Left lung (tissue), 10 donors: ENCODE results near the gene KCTD5. TPM values are rescaled to one million over a fixed set of nuclear protein-coding genes. Genes with fewer than 3 reads are reported as not detected.

ENCODE experiments used
- ATAC-seq: fragments of 200-7000 bp; cut with Tn5 transposase; one replicate; pipeline ENCODE4 v1.9.1; 2020; ENCODE audit warnings: moderate library complexity
- DNase-seq, 4 donors: peaks; one replicate each; pipeline ENCODE4 v3.0.0-alpha.2; 2013 to 2020
- H3K27ac ChIP-seq, 2 donors: fragments of 200-600 bp; sonication (generic) in 1 of 2; one replicate each; pipeline versions ENCODE4 v1.5.0 to v1.8.0; 2020 to 2021
- H3K27me3 ChIP-seq, 2 donors: fragments of 200-600 bp; sonication (generic) in 1 of 2; one replicate each; pipeline versions ENCODE4 v1.5.0 to v1.8.0; 2020 to 2021
- H3K36me3 ChIP-seq, 2 donors: fragments of 200-600 bp; sonication (generic) in 1 of 2; one replicate each; pipeline versions ENCODE4 v1.5.0 to v1.8.0; 2020 to 2021
- H3K4me1 ChIP-seq, 2 donors: fragments of 200-600 bp; one replicate each; pipeline ENCODE4 v1.8.0; 2021
- H3K4me3 ChIP-seq, 2 donors: fragments of 200-600 bp; sonication (generic) in 1 of 2; one replicate each; pipeline versions ENCODE4 v1.5.0 to v1.8.0; 2020 to 2021; ENCODE audit warnings: mild to moderate bottlenecking in 1 of 2
- H3K9me3 ChIP-seq, 2 donors: fragments of 200-600 bp; sonication (generic) in 1 of 2; one replicate each; pipeline versions ENCODE4 v1.5.0 to v1.8.0; 2020 to 2021
- intact Hi-C, 2 donors: fragments of 100-400 bp; cut with DNase I; formaldehyde crosslinking; loops; one replicate each; pipeline versions ENCODE4 v1.11.2 to v1.14.2; 2022
- polyA plus RNA-seq, 6 donors: library from polyadenylated mRNA; unstranded; fragments of 120-200 nt; gene quantifications; one replicate each; pipeline ENCODE4 v1.2.1, GENCODE V29; 2013; ENCODE audit not compliant: insufficient read length in 6 of 6
- total RNA-seq, 2 donors: library from RNA; stranded (reverse); fragmentation: NEBNext Ultra II Directional; extraction: Animal tissue kit (Norgen Biotek cat#: 25700); gene quantifications; one replicate each; pipeline ENCODE4 v1.2.1, GENCODE V29; 2021
- TF ChIP-seq, protein P1 (sequence below), 2 donors: fragments of 200-600 bp; sonication (generic) in 1 of 2; IDR thresholded peaks; one replicate each; pipeline versions ENCODE4 v1.5.0 to v1.8.0; 2021; ENCODE audit warnings: antibody characterized with exemption in 2 of 2
- donor health status: DM: no; HTN: yes; CAD: no.
- donor health status: DM: no; HTN: no; CAD: no.

KCTD5 gene
- total and polyA plus RNA-seq, 8 donors: 18.4 to 28.3 (median 21.4) TPM

DNA sequence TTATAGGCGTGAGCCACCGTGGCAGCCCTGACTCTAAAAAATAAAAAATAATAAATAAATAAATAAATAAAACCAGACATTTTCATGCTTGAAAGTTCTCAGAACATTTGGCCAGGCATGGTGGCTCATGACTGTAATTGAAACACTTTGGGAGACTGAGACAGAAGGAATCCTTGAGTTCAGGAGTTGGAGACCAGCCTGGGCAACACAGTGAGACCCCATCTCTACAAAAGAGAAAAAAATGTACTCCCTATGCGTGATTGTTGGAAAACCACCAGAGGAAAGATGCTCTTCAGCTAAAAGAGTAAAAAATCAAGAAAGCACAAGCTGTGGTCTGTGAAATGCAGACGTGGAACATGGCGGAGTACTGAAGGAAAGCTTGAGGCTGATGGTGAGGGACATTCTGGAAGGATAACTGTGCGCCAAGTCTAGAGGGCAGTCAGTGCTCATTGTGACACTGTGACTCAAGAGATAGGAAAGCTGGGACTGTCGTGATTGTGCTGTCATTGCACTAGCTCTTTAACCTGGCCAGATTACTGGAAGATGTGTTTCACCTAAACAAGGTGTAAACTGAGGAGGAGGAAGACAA is 41.9 kb downstream of the KCTD5 start:
- DNase-seq (no peak), ATAC-seq (no peak)
- Histone ChIP-seq H3K4me1 (peaks cover 0 to 19% of the 10 kb centered on the region in 2 donors), H3K27ac (no peak overlapping the region), H3K27me3 (peaks cover 0 to 10% of the 10 kb centered on the region in 2 donors), H3K36me3 (no peaks in the 10 kb centered on the region), H3K4me3 (no peak overlapping the region), H3K9me3 (no peaks in the 10 kb centered on the region)
- intact Hi-C loops: no loop called here
- TF ChIP-seq, protein P1, sequence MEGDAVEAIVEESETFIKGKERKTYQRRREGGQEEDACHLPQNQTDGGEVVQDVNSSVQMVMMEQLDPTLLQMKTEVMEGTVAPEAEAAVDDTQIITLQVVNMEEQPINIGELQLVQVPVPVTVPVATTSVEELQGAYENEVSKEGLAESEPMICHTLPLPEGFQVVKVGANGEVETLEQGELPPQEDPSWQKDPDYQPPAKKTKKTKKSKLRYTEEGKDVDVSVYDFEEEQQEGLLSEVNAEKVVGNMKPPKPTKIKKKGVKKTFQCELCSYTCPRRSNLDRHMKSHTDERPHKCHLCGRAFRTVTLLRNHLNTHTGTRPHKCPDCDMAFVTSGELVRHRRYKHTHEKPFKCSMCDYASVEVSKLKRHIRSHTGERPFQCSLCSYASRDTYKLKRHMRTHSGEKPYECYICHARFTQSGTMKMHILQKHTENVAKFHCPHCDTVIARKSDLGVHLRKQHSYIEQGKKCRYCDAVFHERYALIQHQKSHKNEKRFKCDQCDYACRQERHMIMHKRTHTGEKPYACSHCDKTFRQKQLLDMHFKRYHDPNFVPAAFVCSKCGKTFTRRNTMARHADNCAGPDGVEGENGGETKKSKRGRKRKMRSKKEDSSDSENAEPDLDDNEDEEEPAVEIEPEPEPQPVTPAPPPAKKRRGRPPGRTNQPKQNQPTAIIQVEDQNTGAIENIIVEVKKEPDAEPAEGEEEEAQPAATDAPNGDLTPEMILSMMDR (IDR thresholded peaks at IDR 0.05): no peak

DNA sequence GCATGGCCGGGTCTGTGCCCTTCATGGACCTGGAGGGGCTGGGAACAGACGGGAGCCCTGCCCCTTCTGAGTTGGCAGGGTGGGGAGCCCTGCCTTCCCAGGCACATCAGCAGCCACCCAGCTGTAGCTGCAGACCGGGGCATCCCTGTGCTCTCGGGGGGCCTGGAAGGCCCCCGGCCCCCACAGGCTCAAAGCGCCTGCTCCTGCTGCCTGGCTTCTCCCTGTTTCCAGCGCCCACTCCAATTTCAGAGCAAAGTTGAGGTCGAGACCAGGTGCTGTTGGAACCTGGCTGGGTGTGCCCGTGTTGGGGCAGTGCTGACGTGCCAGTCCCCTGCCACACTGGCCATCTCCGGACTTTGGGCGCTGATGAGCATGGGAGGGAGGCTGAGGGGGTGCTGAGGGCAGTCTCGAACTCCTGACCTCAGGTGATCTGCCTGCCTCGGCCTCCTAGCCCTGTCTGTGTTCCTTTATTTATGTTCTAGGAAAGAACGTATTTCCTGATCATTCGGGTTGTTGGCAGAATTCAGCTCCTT is 42.6 kb downstream of the KCTD5 start:
- DNase-seq: no peak
- Histone ChIP-seq H3K27me3 (peaks cover 0 to 10% of the 10 kb centered on the region in 2 donors), H3K36me3 (no peaks in the 10 kb centered on the region), H3K27ac (no peak overlapping the region), H3K4me3 (no peak overlapping the region), H3K9me3 (no peaks in the 10 kb centered on the region), H3K4me1 (peaks cover 0 to 12% of the 10 kb centered on the region in 2 donors)
- TF ChIP-seq, protein P1 (IDR thresholded peaks at IDR 0.05): no peak
- intact Hi-C loops: no loop called here
- no peak for ATAC-seq

DNA sequence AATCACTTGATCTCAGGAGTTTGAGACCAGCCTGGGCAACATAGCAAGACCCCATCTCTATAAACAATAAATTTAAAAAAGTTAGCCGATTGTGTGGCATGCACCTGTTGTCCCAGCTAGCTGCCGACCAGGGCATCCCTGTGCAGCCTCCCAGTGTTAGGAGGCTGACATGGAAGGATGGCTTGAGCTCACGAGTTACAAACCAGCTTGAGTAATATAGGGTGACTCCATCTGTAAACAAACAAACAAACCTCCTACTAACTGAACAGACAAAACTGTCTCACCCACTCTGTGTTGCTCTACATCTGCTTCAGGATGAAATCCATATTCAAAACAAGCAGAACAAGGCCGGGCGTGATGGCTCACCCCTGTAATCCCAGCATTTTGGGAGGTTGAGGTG is 44.6 kb downstream of the KCTD5 start:
- DNase-seq: no peak
- no peaks in the 10 kb centered on the region for H3K9me3 ChIP-seq
- intact Hi-C loops: no loop called here
- no peak overlapping the region for H3K4me3 ChIP-seq
- H3K4me1 ChIP-seq: no peaks in the 10 kb centered on the region
- H3K27me3 ChIP-seq: peaks cover 0 to 10% of the 10 kb centered on the region in 2 donors
- no peaks in the 10 kb centered on the region for H3K36me3 ChIP-seq
- TF ChIP-seq, protein P1 (IDR thresholded peaks at IDR 0.05): no peak
- H3K27ac ChIP-seq: no peak overlapping the region
- no peak for ATAC-seq

DNA sequence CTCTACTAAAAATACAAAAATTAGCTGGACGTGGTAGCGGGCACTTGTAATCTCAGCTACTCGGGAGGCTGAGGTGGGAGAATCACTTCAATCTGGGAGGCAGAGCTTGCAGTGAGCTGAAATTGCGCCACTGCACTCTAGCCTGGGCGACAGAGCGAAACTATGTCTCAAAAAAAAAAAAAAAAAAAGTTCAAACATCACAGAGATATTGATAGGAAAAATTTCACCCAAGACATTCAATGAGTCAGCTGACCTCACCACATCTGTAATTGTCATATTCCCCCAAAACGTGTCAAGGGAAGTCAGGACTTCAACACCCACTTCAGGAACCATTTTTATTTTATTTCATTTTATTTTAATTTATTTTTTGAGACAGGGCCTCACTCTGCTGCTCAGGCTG is 45.7 kb downstream of the KCTD5 start:
- H3K27me3 ChIP-seq: peaks cover 0 to 10% of the 10 kb centered on the region in 2 donors
- TF ChIP-seq, protein P1 (IDR thresholded peaks at IDR 0.05): no peak
- H3K27ac ChIP-seq: no peak overlapping the region
- ATAC-seq (no peak), DNase-seq (no peak)
- no peaks in the 10 kb centered on the region for H3K4me1 ChIP-seq
- intact Hi-C loops: no loop called here
- no peaks in the 10 kb centered on the region for H3K9me3 ChIP-seq
- no peaks in the 10 kb centered on the region for H3K36me3 ChIP-seq
- no peak overlapping the region for H3K4me3 ChIP-seq

DNA sequence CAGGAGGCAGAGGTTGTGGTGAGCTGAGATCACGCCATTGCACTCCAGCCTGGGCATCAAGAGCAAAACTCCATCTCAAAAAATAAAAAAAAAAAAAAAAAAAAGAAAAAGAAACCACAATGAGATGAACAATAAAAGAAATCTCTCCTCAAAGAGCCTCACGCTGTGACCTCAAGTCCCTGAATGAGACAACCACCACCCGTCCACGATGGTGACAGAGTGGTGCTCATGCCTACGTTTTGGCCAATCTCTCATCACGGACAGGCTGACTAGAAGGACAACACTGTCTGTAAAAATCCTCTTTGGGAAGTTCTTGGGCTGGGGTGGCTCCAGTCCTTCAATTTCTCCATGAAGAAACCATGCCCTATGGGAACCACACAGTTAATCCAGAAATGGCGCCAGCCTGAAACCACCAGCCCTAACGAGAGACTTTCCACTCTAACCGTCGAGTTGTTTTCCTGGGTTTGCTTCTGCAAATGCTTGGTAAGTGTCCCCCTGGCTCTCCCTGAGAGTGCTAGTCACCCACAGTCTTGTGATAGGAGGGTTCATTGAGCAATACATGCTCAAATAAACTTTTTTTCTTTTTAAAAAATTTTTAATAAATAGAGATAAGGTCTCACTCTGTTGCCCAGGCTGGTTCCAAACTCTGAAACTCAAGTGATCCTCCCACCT is 52.7 kb downstream of the KCTD5 start:
- H3K4me3 ChIP-seq: no peak overlapping the region
- peaks cover 0 to 16% of the 10 kb centered on the region in 2 donors for H3K27me3 ChIP-seq
- TF ChIP-seq, protein P1 (IDR thresholded peaks at IDR 0.05): no peak
- H3K9me3 ChIP-seq: no peaks in the 10 kb centered on the region
- H3K27ac ChIP-seq: no peak overlapping the region
- intact Hi-C loops: no loop called here
- H3K36me3 ChIP-seq: no peaks in the 10 kb centered on the region
- ATAC-seq (no peak), DNase-seq (peak in 1 of 4 donors; percentile 19)
- no peaks in the 10 kb centered on the region for H3K4me1 ChIP-seq
